HG02943 (cell line): ENCODE results near the gene NEDD8.
A peak's percentile ranks its signal among the peaks of the same experiment; 100 is the strongest.
"Not testable (repeated sequence)": the region's sequence is repeated elsewhere in the genome, so short reads cannot be mapped to it uniquely, and the experiment has no call there.

ENCODE experiments used
- ATAC-seq: cut with Tn5 transposase; IDR thresholded peaks from one replicate; pipeline ENCODE4 v1.9.1; 2021; ENCODE audit warnings: mild to moderate bottlenecking, low read depth, moderate library complexity; ENCODE audit not compliant: unreplicated experiment

The NEDD8 gene

GRCh38 chr14:24228902-24229301 is 3.3 kb downstream of the NEDD8 start:
- no peak for ATAC-seq

GRCh38 chr14:24226473-24226872 is 5.7 kb downstream of the NEDD8 start:
- ATAC-seq = no peak

GRCh38 chr14:24224618-24225071 is 7.5 kb downstream of the NEDD8 start:
- ATAC-seq = no peak

- not testable (repeated sequence) for ATAC-seq
These were observed 9.2 kb downstream of the NEDD8 start for GRCh38 chr14:24222987-24223386.

GRCh38 chr14:24219521-24219920 is 12.6 kb downstream of the NEDD8 start:
- no peak for ATAC-seq

- ATAC-seq = no peak
These were observed 13.1 kb downstream of the NEDD8 start for GRCh38 chr14:24219080-24219479.

GRCh38 chr14:24216876-24217275 is 15.3 kb downstream of the NEDD8 start:
- ATAC-seq = not testable (repeated sequence)

GRCh38 chr14:24216345-24216699 is 15.8 kb downstream of the NEDD8 start:
- no peak for ATAC-seq

GRCh38 chr14:24215495-24216344 is 16.4 kb downstream of the NEDD8 start, which contains the start of gene MDP1:
Gene MDP1 (minus strand): TSS chr14:24216066. CDS start chr14:24215955, 111 bp downstream.
- peak; percentile 50 for ATAC-seq

GRCh38 chr14:24213866-24214662 is 18.1 kb downstream of the NEDD8 start:
- no peak for ATAC-seq

GRCh38 chr14:24212924-24213865 is 19.0 kb downstream of the NEDD8 start, which contains the start of gene CHMP4A:
Gene CHMP4A (minus strand): TSS chr14:24213488. CDS start chr14:24213439, 49 bp downstream.
- peak; percentile 76 for ATAC-seq

- ATAC-seq = no peak
These were observed 20.9 kb downstream of the NEDD8 start for GRCh38 chr14:24211311-24211710.

- ATAC-seq = no peak
These were observed 24.5 kb downstream of the NEDD8 start for GRCh38 chr14:24207625-24208024.

- no peak for ATAC-seq
These were observed 25.0 kb downstream of the NEDD8 start for GRCh38 chr14:24207104-24207551.

- ATAC-seq = no peak
These were observed 25.7 kb downstream of the NEDD8 start for GRCh38 chr14:24206260-24207103.

- ATAC-seq = no peak
These were observed 27.7 kb downstream of the NEDD8 start for GRCh38 chr14:24204163-24205146.

GRCh38 chr14:24203249-24203886 is 28.8 kb downstream of the NEDD8 start:
- not testable (repeated sequence) for ATAC-seq

GRCh38 chr14:24202538-24202937 is 29.6 kb downstream of the NEDD8 start:
- ATAC-seq = not testable (repeated sequence)
